HEK293 (cell line): ENCODE data around the gene ADK.

Experiments
- BCL11A ChIP-seq: fragments of 450-650 bp; formaldehyde crosslinking; IDR thresholded peaks from 2 replicates; pipeline ENCODE4 v1.5.1; 2016; ENCODE audit warnings: low read depth, missing biosample characterization, missing genetic modification characterization
- KLF7 ChIP-seq: fragments of 450-650 bp; formaldehyde crosslinking; IDR thresholded peaks from 2 replicates; pipeline ENCODE4 v1.5.1; 2016; ENCODE audit warnings: missing biosample characterization, missing genetic modification characterization, borderline replicate concordance
- OVOL3 ChIP-seq: fragments of 450-650 bp; formaldehyde crosslinking; IDR thresholded peaks from 2 replicates; pipeline ENCODE4 v1.5.1; 2016; ENCODE audit warnings: missing biosample characterization, missing genetic modification characterization
- PRDM1 ChIP-seq: fragments of 450-650 bp; formaldehyde crosslinking; IDR thresholded peaks from 2 replicates; pipeline ENCODE4; 2016; ENCODE audit warnings: missing biosample characterization, missing genetic modification characterization
- SP3 ChIP-seq: fragments of 450-650 bp; formaldehyde crosslinking; IDR thresholded peaks from 2 replicates; pipeline ENCODE4 v1.5.1; 2016; ENCODE audit warnings: missing biosample characterization, missing genetic modification characterization
- WT1 ChIP-seq: fragments of 450-650 bp; formaldehyde crosslinking; IDR thresholded peaks from 2 replicates; pipeline ENCODE4 v1.5.1; 2016; ENCODE audit warnings: missing biosample characterization, missing genetic modification characterization
- ZBTB1 ChIP-seq: fragments of 450-650 bp; formaldehyde crosslinking; IDR thresholded peaks from 2 replicates; pipeline ENCODE4 v1.5.1; 2016; ENCODE audit warnings: missing biosample characterization, missing genetic modification characterization
- ZIC2 ChIP-seq: fragments of 450-650 bp; formaldehyde crosslinking; IDR thresholded peaks from 2 replicates; pipeline ENCODE4 v1.5.1; 2016; ENCODE audit warnings: missing biosample characterization, missing genetic modification characterization
- ZNF138 ChIP-seq: fragments of 450-650 bp; formaldehyde crosslinking; IDR thresholded peaks from 2 replicates; pipeline ENCODE4 v1.5.1; 2016; ENCODE audit warnings: missing biosample characterization, missing genetic modification characterization, borderline replicate concordance
- ZNF169 ChIP-seq: fragments of 450-650 bp; formaldehyde crosslinking; IDR thresholded peaks from 2 replicates; pipeline ENCODE4 v1.5.1; 2016; ENCODE audit warnings: missing biosample characterization, missing genetic modification characterization
- ZNF221 ChIP-seq: fragments of 450-650 bp; formaldehyde crosslinking; IDR thresholded peaks from 2 replicates; pipeline ENCODE4 v1.5.1; 2017; ENCODE audit warnings: missing biosample characterization, missing genetic modification characterization, borderline replicate concordance
- ZNF292 ChIP-seq: fragments of 450-650 bp; formaldehyde crosslinking; IDR thresholded peaks from 2 replicates; pipeline ENCODE4 v1.5.1; 2016; ENCODE audit warnings: low read depth, missing biosample characterization, missing genetic modification characterization, borderline replicate concordance
- ZNF335 ChIP-seq: fragments of 450-650 bp; formaldehyde crosslinking; conservative IDR thresholded peaks from 2 replicates; pipeline ENCODE4 v1.5.1; 2016; ENCODE audit warnings: missing biosample characterization, missing genetic modification characterization
- ZNF354C ChIP-seq: fragments of 450-650 bp; formaldehyde crosslinking; IDR thresholded peaks from 2 replicates; pipeline ENCODE4 v1.5.1; 2016; ENCODE audit warnings: missing biosample characterization, missing genetic modification characterization, low read depth, borderline replicate concordance
- ZNF366 ChIP-seq: fragments of 450-650 bp; formaldehyde crosslinking; conservative IDR thresholded peaks from 2 replicates; pipeline ENCODE4 v1.5.1; 2016; ENCODE audit warnings: missing biosample characterization, missing genetic modification characterization
- ZNF514 ChIP-seq: fragments of 450-650 bp; formaldehyde crosslinking; IDR thresholded peaks from 2 replicates; pipeline ENCODE4 v1.5.1; 2016; ENCODE audit warnings: missing biosample characterization, missing genetic modification characterization
- ZNF558 ChIP-seq: fragments of 450-650 bp; formaldehyde crosslinking; IDR thresholded peaks from 2 replicates; pipeline ENCODE4 v1.5.1; 2016; ENCODE audit warnings: missing biosample characterization, missing genetic modification characterization
- ZNF610 ChIP-seq: fragments of 450-650 bp; formaldehyde crosslinking; IDR thresholded peaks from 2 replicates; pipeline ENCODE4 v1.5.1; 2016; ENCODE audit warnings: missing biosample characterization, missing genetic modification characterization, borderline replicate concordance
- ZNF626 ChIP-seq: fragments of 450-650 bp; sonication (Bioruptor Pico); formaldehyde crosslinking; IDR thresholded peaks from 2 replicates; pipeline ENCODE4 v1.5.1; 2018; ENCODE audit warnings: missing biosample characterization, missing genetic modification characterization, inconsistent platforms
- ZSCAN23 ChIP-seq: fragments of 450-650 bp; formaldehyde crosslinking; IDR thresholded peaks from 2 replicates; pipeline ENCODE4 v1.5.1; 2016; ENCODE audit warnings: missing biosample characterization, missing genetic modification characterization
- ZSCAN30 ChIP-seq: fragments of 450-650 bp; IDR thresholded peaks from 2 replicates; pipeline ENCODE4 v1.5.1; 2018; ENCODE audit warnings: missing biosample characterization, mild to moderate bottlenecking, missing genetic modification characterization, moderate library complexity
- TF ChIP-seq, protein P1 (sequence below): fragments of 450-650 bp; formaldehyde crosslinking; IDR thresholded peaks from 2 replicates; pipeline ENCODE4 v1.5.1; 2016; ENCODE audit warnings: missing biosample characterization, missing genetic modification characterization
- TF ChIP-seq, protein P2 (sequence below): fragments of 450-650 bp; formaldehyde crosslinking; conservative IDR thresholded peaks from 2 replicates; pipeline ENCODE4 v1.5.1; 2016; ENCODE audit warnings: low read depth, missing biosample characterization, missing genetic modification characterization
- TF ChIP-seq, protein P3 (sequence below): fragments of 450-650 bp; formaldehyde crosslinking; IDR thresholded peaks from 2 replicates; pipeline ENCODE4 v1.5.1; 2017; ENCODE audit warnings: missing biosample characterization, missing genetic modification characterization
- TF ChIP-seq, protein P4 (sequence below): fragments of 450-650 bp; formaldehyde crosslinking; IDR thresholded peaks from 2 replicates; pipeline ENCODE4 v1.5.1; 2016; ENCODE audit warnings: missing biosample characterization, missing genetic modification characterization
- TF ChIP-seq, protein P5 (sequence below): fragments of 450-650 bp; formaldehyde crosslinking; IDR thresholded peaks from 2 replicates; pipeline ENCODE4 v1.5.1; 2016; ENCODE audit warnings: missing biosample characterization, missing genetic modification characterization
- TF ChIP-seq, protein P6 (sequence below): fragments of 450-650 bp; formaldehyde crosslinking; IDR thresholded peaks from 2 replicates; pipeline ENCODE4 v1.5.1; 2017; ENCODE audit warnings: missing biosample characterization, missing genetic modification characterization

Gene ADK

DNA sequence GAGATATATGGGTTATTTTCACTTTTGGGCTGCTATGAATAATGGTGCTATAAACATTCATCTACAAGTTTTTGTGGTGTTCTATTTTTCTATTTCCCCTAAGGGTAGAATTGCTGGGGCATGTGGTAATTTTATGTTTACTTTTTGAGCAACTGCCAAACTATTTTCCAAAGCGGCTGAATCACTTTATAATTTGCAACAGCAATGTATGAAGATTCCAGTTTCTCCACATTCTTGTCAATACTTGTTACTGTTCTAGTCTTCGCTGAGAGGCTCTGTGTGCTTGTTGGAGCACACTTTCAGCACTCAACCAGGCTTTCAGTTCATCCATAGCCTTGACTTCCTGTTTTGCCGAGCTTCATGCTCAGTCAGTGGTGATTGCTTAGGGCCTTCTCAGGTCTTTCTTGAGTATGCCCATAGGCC lies 39.0 kb downstream of the ADK start (continued):
- TF ChIP-seq ZNF366 (tag by site-specific recombination) = peak; percentile 68
- TF ChIP-seq, protein P1, sequence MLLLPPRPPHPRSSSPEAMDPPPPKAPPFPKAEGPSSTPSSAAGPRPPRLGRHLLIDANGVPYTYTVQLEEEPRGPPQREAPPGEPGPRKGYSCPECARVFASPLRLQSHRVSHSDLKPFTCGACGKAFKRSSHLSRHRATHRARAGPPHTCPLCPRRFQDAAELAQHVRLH (tag by site-specific recombination) = 0 out of 2 replicates have a peak, but pooled peaks have one; percentile 4
- peak; percentile 44; the same call in 1 of the 2 replicates for TF ChIP-seq BCL11A (tag by site-specific recombination)
- peak; percentile 45; the same call in 1 of the 2 replicates for TF ChIP-seq ZNF558 (tag by site-specific recombination)
- no peak for TF ChIP-seq OVOL3 (tag by site-specific recombination)
- no peak for TF ChIP-seq KLF7
- TF ChIP-seq ZNF292 (tag by site-specific recombination) = no peak
- TF ChIP-seq SP3 (tag by site-specific recombination) = no peak
- TF ChIP-seq ZNF626 (tag by site-specific recombination) = no peak
- TF ChIP-seq, protein P2, sequence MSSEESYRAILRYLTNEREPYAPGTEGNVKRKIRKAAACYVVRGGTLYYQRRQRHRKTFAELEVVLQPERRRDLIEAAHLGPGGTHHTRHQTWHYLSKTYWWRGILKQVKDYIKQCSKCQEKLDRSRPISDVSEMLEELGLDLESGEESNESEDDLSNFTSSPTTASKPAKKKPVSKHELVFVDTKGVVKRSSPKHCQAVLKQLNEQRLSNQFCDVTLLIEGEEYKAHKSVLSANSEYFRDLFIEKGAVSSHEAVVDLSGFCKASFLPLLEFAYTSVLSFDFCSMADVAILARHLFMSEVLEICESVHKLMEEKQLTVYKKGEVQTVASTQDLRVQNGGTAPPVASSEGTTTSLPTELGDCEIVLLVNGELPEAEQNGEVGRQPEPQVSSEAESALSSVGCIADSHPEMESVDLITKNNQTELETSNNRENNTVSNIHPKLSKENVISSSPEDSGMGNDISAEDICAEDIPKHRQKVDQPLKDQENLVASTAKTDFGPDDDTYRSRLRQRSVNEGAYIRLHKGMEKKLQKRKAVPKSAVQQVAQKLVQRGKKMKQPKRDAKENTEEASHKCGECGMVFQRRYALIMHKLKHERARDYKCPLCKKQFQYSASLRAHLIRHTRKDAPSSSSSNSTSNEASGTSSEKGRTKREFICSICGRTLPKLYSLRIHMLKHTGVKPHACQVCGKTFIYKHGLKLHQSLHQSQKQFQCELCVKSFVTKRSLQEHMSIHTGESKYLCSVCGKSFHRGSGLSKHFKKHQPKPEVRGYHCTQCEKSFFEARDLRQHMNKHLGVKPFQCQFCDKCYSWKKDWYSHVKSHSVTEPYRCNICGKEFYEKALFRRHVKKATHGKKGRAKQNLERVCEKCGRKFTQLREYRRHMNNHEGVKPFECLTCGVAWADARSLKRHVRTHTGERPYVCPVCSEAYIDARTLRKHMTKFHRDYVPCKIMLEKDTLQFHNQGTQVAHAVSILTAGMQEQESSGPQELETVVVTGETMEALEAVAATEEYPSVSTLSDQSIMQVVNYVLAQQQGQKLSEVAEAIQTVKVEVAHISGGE (tag by site-specific recombination) = 0 out of 2 replicates have a peak, but pooled peaks have one; percentile 23
- TF ChIP-seq ZNF514 (tag by site-specific recombination) = no peak
- no peak for TF ChIP-seq ZSCAN23 (tag by site-specific recombination)
- no peak for TF ChIP-seq ZNF169 (tag by site-specific recombination)
- no peak for TF ChIP-seq ZNF138
- 0 out of 2 replicates have a peak, but pooled peaks have one; percentile 8 for TF ChIP-seq ZBTB1 (tag by site-specific recombination)
- TF ChIP-seq ZIC2 (tag by site-specific recombination) = no peak
- TF ChIP-seq ZNF221 = no peak
- TF ChIP-seq PRDM1 (tag by site-specific recombination) = peak; percentile 76
- TF ChIP-seq ZNF335 (tag by site-specific recombination) = no peak
- TF ChIP-seq, protein P3, sequence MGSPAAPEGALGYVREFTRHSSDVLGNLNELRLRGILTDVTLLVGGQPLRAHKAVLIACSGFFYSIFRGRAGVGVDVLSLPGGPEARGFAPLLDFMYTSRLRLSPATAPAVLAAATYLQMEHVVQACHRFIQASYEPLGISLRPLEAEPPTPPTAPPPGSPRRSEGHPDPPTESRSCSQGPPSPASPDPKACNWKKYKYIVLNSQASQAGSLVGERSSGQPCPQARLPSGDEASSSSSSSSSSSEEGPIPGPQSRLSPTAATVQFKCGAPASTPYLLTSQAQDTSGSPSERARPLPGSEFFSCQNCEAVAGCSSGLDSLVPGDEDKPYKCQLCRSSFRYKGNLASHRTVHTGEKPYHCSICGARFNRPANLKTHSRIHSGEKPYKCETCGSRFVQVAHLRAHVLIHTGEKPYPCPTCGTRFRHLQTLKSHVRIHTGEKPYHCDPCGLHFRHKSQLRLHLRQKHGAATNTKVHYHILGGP (tag by site-specific recombination) = no peak
- no peak for TF ChIP-seq ZNF354C (tag by site-specific recombination)
- TF ChIP-seq ZNF610 (tag by site-specific recombination) = no peak
- TF ChIP-seq WT1 (tag by site-specific recombination) = no peak; the same call in 1 of the 2 replicates
- TF ChIP-seq, protein P4, sequence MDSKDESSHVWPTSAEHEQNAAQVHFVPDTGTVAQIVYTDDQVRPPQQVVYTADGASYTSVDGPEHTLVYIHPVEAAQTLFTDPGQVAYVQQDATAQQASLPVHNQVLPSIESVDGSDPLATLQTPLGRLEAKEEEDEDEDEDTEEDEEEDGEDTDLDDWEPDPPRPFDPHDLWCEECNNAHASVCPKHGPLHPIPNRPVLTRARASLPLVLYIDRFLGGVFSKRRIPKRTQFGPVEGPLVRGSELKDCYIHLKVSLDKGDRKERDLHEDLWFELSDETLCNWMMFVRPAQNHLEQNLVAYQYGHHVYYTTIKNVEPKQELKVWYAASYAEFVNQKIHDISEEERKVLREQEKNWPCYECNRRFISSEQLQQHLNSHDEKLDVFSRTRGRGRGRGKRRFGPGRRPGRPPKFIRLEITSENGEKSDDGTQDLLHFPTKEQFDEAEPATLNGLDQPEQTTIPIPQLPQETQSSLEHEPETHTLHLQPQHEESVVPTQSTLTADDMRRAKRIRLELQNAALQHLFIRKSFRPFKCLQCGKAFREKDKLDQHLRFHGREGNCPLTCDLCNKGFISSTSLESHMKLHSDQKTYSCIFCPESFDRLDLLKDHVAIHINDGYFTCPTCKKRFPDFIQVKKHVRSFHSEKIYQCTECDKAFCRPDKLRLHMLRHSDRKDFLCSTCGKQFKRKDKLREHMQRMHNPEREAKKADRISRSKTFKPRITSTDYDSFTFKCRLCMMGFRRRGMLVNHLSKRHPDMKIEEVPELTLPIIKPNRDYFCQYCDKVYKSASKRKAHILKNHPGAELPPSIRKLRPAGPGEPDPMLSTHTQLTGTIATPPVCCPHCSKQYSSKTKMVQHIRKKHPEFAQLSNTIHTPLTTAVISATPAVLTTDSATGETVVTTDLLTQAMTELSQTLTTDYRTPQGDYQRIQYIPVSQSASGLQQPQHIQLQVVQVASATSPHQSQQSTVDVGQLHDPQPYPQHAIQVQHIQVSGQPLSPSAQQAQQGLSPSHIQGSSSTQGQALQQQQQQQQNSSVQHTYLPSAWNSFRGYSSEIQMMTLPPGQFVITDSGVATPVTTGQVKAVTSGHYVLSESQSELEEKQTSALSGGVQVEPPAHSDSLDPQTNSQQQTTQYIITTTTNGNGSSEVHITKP (tag by site-specific recombination) = no peak
- TF ChIP-seq, protein P5, sequence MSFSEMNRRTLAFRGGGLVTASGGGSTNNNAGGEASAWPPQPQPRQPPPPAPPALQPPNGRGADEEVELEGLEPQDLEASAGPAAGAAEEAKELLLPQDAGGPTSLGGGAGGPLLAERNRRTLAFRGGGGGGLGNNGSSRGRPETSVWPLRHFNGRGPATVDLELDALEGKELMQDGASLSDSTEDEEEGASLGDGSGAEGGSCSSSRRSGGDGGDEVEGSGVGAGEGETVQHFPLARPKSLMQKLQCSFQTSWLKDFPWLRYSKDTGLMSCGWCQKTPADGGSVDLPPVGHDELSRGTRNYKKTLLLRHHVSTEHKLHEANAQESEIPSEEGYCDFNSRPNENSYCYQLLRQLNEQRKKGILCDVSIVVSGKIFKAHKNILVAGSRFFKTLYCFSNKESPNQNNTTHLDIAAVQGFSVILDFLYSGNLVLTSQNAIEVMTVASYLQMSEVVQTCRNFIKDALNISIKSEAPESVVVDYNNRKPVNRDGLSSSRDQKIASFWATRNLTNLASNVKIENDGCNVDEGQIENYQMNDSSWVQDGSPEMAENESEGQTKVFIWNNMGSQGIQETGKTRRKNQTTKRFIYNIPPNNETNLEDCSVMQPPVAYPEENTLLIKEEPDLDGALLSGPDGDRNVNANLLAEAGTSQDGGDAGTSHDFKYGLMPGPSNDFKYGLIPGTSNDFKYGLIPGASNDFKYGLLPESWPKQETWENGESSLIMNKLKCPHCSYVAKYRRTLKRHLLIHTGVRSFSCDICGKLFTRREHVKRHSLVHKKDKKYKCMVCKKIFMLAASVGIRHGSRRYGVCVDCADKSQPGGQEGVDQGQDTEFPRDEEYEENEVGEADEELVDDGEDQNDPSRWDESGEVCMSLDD (tag by site-specific recombination) = no peak
- TF ChIP-seq, protein P6, sequence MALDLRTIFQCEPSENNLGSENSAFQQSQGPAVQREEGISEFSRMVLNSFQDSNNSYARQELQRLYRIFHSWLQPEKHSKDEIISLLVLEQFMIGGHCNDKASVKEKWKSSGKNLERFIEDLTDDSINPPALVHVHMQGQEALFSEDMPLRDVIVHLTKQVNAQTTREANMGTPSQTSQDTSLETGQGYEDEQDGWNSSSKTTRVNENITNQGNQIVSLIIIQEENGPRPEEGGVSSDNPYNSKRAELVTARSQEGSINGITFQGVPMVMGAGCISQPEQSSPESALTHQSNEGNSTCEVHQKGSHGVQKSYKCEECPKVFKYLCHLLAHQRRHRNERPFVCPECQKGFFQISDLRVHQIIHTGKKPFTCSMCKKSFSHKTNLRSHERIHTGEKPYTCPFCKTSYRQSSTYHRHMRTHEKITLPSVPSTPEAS (tag by site-specific recombination) = no peak
- no peak for TF ChIP-seq ZSCAN30 (tag by site-specific recombination)
